DMS79 treated with DMSO at 0.1 percent for 48 hours (cell line): Measurements from ENCODE around the gene ARID1B.

ENCODE experiments used
- DNase-seq: peaks from one replicate; lab custom pipeline; 2025; lab: John Stamatoyannopoulos, UW

Gene ARID1B

DNA sequence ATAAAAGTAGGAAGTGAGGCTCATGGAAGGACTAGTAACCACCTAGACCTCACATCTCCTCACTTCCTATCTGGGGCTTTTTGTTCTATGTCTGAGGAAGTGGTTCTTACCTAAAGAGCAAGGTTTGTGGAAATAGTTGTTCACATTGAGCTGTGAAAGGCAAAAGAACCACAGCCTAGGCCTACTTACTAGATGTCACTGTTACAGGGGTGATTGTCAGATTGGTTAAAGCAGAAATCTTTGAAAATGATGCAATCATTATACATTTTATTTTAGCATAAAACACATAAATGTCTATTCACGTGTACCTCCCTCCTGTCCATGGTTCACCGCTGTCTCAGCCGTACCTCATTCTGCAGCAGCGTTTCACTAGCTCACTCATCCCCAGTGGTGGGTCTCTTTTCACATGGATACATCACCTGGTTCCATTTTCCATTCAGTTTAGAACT is 277.4 kb downstream of the ARID1B start:
- DNase-seq: no peak

DNA sequence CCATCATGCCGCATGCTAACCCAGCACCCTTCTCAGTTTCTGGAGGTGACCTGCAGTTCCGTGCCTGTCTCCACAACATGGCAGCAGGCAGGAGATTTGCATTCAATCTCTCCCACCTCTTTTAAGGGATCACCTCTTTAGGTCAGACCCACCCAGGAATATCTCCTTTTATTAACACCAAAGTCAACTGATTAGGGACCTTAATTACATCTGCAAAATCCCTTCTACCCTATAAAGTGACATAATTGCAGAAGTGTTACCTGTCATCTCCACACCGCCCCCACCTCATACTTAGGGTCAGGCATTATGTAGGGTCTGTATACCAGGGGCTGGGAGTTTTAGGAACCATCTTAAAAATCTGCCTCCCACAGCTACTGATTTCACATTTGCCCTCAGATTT is 278.7 kb downstream of the ARID1B start:
- DNase-seq: no peak

DNA sequence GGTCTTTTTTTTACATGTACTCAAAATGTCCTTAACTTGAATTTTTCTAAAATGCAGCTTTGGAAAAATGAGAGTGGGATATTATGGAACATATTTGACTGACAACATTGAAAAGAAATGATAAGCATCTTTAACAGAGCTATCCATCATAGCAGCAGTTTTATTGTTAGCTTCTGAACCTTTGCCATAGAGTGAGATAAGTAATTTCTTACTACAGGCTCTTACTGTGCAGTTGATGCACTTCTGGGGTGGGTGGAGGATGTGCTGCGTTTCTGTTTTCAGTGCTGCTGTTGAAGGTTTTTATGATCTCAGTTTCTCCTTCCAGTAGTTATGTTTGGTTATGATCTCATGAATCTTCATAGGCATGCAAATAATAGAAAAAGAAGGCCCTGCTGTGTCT is 279.1 kb downstream of the ARID1B start:
- no peak for DNase-seq

DNA sequence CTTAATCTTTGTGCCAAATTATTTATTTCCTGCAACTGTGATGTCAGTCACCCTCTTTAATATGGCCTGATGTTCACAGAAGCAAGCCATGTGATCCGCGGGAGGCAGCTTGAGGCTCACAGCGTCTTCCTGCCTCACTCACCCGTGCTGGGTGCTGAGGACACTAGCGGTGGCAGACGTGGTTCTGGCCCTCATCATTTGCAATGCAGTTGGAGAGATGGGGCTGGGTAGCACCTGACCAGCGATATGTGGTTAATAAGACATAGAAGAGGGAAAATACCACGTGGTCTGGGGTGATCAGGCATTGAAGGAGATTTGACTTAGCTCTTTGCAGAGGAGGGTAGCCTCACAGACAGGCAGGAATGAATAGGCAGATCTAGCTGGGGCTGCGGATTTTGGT is 281.4 kb downstream of the ARID1B start:
- no peak for DNase-seq

DNA sequence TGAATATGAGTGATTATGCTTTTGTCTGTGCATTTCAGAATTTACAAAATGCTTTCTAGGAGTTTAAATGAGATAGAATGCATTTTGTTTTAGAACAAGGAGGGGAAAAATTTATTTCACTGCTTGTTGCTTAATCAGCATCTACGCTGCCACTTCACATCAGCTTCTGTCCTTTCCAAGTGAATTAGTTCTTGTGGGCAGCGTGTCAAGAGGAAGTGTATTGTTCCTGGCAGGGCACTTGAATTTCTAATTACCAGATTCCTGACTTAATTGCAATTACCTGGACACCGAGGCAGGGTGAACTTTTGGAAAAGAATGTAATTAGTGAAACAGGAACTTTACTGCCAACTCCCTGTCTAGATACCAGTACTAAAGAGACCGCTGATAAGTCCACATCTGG is 282.6 kb downstream of the ARID1B start:
- DNase-seq: peak; percentile 53

DNA sequence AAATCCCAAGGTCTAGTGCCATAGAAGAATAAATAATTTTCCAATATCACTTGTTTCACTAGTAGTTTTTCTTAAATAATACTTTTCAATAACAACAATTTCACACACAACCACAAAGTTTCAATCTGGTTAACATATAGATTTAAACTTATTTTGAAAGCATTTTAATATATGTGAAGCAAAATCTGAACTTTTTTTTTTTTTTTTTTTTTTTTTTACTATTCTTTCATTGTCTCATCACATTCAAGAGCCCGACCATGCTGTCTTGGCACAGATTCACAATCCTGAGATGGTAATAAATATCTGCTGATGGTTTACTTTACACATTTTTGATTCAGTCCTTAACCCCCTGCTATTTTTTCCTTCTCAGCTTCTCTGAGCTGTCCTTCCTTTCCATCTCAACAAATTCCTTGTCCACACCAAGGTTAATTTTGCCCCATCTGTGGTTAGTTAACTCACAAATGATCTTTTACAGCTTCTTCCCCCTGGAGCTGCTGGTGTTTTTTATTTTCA is 283.3 kb downstream of the ARID1B start:
- DNase-seq: no peak

DNA sequence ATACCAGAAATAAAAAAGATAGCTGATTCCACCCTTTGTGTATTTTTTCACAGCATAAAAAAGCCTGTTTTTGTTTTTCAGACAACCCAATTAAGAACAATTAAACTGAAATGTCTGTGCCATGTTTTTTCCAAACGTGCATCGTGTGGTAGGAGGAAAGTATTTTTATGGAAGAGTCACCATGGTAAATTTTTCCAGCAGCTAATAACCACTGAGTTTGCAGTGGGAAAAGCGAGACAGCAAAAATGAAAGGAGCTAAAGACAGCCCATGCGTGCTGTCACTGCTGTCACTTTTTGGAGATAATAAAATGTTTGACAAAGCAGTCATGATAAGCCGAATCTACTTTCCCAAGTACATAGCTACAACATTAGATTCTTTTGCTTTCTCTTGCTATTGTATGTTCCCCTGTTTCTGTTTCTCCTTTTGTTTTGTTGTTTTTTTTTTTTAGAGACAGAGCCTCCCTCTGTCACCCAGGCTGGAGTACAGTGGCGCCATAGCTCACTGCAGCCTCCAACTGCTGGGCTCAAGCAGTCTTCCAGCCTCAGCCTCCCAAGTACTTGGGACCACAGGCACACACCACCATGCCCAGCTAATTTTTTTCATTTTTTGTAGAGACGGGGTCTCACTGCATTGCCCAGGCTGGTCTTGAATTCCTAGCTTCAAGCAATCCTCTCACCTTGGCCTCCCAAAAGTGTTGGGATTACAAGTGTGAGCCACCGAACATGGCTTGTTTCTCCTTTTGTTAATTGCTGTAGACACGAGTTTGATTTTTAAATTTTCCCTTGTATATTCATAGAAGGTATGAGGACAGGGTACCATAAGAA is 284.8 kb downstream of the ARID1B start:
- no peak for DNase-seq

DNA sequence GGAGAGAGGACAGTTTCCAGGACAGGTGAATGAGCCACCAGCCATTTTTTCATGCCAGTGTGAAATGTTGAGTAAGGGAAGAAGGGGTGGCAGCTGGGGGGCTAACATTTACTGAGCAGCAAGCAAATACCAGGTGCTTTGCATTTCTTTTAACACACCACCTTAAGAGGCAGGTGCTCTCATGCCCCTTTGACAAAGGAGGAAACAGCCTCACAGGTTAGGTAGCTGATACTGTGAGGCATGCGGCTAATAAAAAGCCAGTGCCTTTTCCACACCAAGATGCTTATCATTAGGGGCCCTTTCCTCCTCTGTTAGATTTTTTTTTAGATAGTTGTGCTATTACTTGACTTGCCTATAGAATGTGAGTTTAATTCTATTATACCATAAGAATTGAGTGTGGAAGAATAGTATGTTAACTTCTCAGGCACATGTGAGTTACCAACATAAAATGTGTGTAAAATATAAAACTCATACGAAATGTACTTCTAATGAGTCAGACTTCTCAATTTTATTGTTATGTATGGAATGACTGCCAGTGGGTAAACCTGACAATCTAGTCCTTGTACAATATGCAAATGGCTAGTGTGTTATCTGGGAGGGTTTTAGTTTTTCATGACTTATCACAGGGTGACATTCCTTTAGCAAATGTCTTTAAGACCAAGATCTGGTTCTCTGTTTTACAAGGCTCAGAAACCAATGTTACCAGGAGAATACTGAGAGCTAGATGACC is 286.2 kb downstream of the ARID1B start:
- peak; percentile 25 for DNase-seq

DNA sequence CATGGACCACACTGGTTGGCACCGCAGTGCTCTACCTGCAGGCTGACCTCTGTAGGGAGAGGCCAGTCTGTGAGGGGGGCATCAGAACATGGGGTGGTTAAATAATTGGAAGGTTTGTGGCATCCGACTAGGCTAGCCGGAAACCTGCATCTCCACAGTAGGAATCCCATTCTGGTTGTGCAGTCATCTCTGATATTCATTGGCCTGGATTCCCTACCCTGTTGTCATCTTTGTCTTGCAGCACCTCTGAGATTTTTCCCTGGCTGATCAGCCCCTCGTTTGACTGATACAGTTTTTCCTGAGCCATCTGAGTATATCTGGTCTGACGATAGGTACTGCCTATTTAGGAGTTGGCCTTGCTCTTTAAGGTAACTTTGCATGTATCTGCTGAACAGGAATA is 286.7 kb downstream of the ARID1B start:
- DNase-seq: no peak

DNA sequence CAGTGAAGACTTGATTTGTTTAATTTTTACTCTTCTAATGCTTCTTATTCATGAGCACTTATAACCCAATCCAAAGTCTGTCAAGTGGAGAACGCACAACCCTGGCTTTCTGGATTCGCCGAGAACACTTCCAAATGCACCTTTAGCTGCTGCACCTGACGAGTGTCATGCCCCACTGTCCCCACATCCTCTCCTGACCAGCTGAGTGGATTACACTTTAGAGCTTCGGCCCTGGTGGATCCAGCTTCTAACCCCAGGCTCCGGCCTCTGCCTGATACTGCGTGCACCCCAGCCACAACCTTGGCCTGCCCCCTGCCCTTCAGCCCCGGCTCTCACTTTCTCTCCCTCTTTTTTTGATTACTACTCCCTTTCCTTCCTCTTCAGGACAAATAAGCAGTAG is 287.3 kb downstream of the ARID1B start:
- DNase-seq: peak; percentile 12

DNA sequence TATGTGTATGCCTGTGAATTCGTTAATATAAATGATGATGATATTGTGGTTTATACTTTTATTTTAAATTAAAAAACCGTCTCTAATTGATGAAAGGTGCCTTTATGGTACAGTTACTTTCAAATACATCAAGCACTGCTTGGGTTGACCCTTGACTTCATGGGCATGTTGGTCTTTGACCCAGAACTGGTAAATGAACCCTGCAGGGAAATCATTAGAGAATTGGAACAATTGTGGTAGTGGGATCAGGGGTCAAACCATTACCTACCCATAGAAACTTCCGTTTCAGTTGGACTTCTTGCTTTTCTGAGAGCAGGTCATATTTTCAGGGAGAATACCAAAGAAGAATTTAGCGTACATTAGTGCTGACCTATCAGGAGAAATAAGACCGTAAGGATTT is 288.2 kb downstream of the ARID1B start:
- DNase-seq: no peak

DNA sequence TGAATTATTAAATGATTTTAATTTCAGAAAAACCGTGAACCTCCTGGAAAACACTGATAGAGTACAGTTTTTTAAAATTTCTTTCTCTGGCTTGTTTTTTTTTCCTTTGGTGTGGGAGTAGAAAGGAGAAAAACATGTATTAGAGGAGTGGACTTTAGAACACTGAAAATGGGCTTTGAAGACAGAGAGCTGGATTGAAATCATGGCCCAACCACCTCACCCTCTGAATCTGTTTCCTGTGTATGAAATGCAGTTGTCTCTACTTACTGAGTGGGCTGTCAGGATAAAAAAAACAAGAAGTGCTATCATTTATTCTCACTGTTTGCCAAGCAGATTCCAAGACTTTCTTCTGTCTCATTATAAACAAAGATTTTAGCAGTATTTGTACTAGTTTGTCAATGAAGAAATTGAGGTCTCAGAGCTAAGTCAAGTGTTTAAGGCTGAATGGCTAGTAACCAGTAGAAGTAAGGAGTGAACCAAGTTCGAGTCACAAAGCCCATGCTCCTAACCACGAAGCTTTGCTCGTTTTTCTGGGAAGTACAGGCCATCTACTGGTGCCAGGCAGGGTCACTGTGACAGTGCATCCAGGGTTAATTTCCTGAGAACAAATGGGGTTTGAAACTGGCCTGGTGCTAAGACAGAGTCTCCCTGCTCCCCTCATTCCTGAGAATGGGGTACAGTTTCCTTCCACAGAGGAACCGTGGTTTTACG is 289.8 kb downstream of the ARID1B start:
- DNase-seq: no peak

DNA sequence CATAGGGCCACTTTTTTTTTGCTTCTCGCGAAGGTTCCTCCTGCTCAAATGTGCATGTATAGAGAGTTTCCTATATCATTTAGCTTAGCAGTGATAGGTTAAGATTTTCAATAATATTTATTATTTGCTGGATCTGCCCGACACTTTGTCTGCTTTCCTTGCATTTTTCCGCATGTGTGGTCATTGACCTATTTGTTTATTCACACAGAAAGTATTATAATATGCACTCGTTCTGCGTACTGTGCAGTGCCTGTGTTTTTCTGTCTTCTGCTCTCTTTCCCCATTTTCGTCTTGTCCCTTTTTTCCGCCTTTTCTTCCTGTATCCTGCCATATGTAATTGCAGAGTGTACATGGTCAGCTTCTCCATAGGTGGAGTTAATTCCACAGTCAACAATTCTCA is 290.3 kb downstream of the ARID1B start:
- DNase-seq: no peak

DNA sequence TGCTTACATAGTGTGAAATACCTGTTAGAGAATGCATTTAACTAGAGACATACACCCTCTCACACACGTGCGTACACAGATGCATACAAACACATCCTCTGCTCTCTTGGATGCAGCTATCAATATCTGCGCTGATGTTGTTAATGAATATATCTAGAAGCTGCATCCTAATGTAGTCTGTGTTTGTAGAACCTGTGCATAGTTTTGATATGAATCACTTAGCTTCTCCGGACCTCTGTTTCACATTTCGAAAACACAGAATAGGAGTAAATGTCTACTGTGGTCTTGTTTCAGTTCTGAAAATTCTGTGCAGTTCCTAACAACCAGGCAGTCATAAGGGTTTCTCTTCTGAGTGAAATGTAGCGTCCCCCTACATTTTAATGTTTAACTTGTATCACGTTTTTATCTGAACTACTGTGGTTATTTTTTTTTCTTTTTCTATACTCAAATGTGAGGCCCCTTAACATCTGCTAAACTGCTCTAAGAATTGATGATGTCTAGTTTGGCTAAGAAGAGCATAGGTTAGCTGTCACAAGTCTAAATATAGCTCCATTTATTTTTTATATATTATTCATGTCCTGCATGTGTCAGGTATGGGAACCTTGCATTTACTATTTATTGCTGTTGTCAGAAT is 291.6 kb downstream of the ARID1B start:
- no peak for DNase-seq

DNA sequence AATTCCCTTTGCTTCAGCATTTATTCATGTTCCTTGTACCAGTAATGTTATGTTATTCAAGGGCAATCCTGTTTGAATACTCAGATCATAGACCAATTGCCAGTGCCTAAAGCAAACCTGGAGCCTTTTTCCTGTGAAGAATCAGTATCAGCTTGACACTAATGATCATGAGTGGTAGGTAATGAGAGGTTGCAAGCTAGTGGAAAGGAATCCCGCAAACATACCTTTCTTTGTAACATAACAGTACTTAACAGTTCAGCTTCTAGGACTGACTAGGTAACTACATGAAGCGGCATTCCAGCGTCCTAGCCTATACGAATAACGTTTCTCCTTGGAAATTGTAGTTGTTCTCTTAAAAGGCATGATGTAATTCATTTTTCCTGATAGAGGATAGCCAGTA is 292.4 kb downstream of the ARID1B start:
- no peak for DNase-seq

DNA sequence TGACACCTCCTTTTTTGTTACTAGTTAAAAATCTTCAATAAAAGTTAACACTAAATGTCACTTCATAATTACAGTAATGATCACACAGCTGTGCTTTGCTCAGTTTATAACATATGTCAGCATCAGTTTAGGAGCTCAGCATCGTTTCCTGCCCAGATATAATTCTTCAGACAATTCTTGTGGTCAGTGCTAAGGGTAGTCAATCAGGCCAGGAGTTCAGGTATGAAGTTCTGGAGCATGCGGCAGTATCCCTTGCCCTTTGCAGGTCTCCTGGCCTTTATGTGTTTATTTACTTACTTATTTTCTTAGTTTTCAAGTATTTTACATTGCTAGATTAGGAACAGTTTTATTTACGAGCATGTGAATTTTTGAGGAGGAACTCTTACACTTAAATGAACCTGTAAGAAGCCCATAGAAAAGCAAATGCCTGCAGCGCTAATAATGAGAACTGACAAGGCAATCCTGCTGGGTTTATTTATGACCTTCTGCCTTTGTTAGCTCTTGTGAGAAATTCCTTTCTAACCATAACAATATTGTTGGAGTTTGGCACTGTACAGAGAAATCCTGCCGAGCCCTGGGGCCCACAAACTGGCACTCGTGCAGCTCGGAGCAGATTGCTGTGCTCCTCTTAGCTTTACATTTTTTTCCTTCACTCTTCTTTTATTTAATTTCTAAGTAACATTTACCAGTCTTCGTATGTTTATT is 293.4 kb downstream of the ARID1B start:
- peak; percentile 81 for DNase-seq

DNA sequence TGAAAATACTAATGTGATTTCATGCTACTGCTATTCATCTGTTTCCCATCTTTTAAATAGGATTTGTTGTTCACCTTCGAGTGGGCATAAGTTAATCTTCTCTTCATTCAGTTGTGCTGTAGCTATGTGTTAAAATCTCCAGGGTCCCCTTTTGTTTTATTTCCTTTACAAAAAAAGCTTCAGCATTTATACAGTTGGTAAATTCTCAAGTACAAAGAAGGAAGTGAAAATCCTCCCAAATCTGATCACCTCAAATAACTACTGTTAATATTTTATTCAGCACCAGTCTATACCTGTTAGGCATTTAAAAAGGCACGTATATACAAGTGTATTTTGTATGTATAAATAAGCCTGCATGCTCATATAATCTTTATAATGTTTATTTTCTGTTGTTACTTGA is 294.9 kb downstream of the ARID1B start:
- DNase-seq: no peak

DNA sequence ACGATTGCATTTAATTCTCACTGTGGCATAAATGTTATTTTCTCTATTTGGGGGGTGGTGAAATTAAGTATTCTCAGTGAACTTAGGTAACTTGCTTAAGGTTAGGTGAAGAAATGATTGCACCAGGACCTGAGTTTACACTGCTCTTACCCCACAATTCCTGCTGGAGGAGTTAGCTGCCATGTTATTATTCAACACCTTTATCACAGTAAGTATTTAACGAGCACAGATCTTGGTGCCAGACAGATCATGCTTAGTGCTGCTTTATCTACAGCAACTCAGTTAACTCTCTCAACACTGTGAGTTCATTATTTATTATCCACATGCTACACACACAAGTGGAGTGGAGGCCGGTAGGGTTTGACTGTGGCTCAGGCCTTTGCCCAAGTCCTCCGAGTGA is 296.4 kb downstream of the ARID1B start:
- no peak for DNase-seq

DNA sequence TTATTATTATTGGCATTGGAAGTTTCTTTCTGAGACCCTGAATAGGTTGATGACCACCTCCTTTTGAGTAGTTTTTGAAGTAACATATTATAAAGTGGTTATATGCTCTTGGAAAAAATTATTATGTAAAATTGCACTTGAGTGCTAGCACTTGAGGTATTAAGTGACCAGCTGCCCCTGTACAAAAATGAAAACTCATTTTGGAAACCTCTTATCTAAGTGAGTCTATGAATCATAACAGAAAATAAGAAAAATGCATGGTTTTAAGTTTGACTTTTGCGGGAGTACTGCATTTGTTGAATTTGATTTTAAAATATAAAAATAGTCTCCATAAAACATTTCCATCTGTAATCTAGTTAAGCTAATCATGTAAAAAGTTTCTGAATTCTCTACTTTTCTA is 297.8 kb downstream of the ARID1B start:
- no peak for DNase-seq

DNA sequence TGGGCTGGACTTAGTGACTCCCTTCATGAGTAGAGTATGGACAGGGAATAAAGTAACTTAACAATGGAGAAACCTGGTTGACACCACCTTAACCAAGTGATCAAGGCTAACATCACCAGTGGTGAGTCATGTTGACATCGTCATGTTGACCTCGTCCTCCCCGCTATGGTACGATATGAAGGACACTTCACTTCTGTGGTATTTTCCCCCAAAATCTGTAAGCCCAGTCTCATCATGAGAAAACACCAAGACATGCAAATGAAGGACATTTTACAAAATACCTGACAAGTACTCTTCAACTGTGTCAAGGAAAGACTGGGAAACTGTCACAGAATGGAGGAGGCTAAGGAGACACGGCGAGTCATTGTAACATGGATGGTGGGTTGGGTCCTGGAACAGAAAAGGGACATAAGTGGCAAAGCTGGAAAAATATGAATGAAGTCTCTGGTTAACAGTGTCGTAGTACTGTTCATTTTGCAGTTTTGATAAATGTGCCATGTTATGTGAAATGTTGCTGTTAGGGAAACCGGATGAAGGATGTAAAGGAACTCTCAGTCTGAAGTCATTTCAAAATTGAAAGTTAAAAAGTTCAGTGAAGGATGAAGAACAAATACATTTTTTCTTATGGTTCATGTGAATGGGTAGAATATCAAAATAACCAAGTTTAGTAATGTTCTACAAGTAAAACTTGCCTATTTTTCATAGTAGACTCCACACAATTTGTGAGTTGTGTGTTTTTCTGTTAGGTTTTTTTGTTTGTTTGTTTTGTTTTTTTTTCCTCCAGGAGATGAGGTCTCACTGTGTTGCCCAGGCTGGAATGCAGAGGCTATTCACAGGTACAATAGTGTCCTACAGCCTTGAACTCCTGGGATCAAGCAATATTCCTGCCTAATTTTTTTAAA is 298.6 kb downstream of the ARID1B start:
- no peak for DNase-seq

DNA sequence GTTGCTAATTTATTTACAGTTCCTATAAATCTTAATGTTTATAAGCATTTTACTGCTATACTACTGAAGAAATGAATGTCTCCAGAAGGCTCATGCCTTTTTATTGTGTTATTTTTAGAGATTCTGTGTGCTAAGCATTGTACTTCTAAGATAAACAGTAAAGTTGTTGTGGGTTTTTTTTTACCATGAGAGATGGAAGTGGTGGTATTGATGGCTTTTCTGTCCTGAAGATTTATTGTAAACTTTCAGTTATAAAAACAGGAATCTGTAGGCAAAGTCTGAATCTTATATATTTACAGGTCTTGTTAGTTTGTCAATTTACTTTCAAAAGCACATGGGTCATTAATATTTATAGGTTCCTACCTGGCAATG is 299.3 kb downstream of the ARID1B start:
- no peak for DNase-seq
